ENCODE results near the gene SLC5A11. TPM values are rescaled to one million over a fixed set of nuclear protein-coding genes. Genes with fewer than 3 reads are reported as not detected.

The SLC5A11 gene
- total RNA-seq, 1 experiment from 2014 or later: 0.51 TPM

DNA sequence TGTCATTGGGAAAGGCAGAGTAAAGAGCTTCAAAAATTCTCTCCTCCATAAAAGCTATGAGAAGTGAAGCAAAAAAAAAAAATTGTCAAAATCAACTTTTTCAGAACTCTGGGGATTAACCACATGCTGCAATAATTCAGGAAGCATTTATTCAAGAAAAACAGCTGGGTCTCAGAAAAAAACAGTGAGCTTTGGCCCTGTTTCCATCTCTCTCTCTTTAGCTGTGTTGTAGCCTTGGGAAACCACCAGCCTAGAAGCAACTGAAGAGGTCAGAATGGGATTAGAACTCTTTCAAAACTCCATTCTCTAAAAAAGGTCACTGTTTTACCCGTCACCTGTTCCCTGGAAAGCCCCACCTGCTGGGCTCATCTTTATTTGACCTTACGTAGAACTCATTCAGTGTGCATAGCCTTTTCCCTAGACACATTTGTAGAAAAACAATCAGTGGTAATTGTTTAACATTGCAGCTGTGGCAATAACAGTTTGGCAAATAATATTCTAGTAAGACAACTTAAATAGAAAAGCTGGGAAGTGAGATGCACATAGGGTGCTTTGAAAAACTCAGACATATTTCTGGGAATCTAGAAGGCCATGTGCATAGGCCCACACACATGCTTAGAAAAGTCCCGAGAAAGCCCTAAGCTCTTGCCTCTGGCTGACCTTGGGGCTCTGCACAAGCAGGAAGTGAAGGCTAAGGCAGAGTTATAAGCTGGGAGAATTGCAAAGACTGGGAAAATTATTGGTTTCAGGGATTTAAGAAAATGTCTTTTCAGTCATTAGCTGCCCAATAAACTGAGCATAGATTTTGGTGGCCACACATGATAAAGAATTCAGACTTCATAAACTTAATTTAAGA, 18.0 kb downstream of the SLC5A11 start:
- ATAC-seq: no peak
- H3K27ac ChIP-seq (ENCODE audit: low read length): no peak overlapping the region
- no peak for DNase-seq
- no peaks in the 10 kb centered on the region for H3K79me2 ChIP-seq (ENCODE audit: low read length)
- no peaks in the 10 kb centered on the region for H3K4me1 ChIP-seq (ENCODE audit: insufficient read depth, low read length)
- ChIA-PET CTCF (no interaction called here), POLR2A (ENCODE audit: unreplicated experiment) (no interaction called here)
- H3K27me3 ChIP-seq (ENCODE audit: low read length): no peaks in the 10 kb centered on the region
- no peak overlapping the region for H3K4me3 ChIP-seq (ENCODE audit: low read length)
- H3K9ac ChIP-seq (ENCODE audit: low read length): no peak overlapping the region
- no peaks in the 10 kb centered on the region for H3K9me3 ChIP-seq (ENCODE audit: low read length)
- no peak for TF ChIP-seq EZH2 (IDR thresholded peaks at IDR 0.05; ENCODE audit: low read length, unreplicated experiment)
- TF ChIP-seq EZH2phosphoT487 (IDR thresholded peaks at IDR 0.05; ENCODE audit: borderline replicate concordance, low read length): no peak
- TF ChIP-seq, protein P1, sequence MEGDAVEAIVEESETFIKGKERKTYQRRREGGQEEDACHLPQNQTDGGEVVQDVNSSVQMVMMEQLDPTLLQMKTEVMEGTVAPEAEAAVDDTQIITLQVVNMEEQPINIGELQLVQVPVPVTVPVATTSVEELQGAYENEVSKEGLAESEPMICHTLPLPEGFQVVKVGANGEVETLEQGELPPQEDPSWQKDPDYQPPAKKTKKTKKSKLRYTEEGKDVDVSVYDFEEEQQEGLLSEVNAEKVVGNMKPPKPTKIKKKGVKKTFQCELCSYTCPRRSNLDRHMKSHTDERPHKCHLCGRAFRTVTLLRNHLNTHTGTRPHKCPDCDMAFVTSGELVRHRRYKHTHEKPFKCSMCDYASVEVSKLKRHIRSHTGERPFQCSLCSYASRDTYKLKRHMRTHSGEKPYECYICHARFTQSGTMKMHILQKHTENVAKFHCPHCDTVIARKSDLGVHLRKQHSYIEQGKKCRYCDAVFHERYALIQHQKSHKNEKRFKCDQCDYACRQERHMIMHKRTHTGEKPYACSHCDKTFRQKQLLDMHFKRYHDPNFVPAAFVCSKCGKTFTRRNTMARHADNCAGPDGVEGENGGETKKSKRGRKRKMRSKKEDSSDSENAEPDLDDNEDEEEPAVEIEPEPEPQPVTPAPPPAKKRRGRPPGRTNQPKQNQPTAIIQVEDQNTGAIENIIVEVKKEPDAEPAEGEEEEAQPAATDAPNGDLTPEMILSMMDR (conservative IDR thresholded peaks at IDR 0.05; ENCODE audit: low read depth, low read length): no peak
- no peaks in the 10 kb centered on the region for H3K36me3 ChIP-seq (ENCODE audit: low read depth, low read length)
- no peak overlapping the region for H2AFZ ChIP-seq (ENCODE audit: low read length)
- H4K20me1 ChIP-seq (ENCODE audit: low read length): no peaks in the 10 kb centered on the region
- H3K4me2 ChIP-seq (ENCODE audit: low read length): no peak overlapping the region
- H3K9me2 ChIP-seq (replicated peaks; ENCODE audit: low read length): no peaks in the 10 kb centered on the region
- intact Hi-C loops (cut with micrococcal nuclease): no loop called here
- H3F3A ChIP-seq (ENCODE audit: low read length, unreplicated experiment): no peaks in the 10 kb centered on the region
- no TSS peak for BruUV-seq (replicated peaks)

DNA sequence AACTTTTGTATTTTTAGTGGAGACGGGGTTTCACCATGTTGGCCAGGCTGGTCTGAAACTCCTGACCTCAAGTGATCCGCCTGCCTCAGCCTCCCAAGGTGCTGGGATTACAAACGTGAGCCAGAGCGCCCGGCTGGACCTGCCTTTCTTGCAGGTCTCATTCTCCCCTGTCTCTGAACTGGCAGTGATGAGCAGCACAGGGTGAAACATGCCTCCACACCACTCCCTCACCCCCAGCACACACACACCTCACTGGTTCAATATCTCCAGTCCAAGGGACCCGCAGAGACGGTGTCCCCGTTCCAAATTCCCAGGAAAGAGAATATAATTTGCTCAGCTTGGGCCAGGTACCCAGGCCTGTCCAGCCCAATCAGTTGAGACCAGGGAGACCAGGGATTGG, 23.3 kb downstream of the SLC5A11 start:
- no peak overlapping the region for H2AFZ ChIP-seq (ENCODE audit: low read length)
- POLR2A ChIA-PET (ENCODE audit: unreplicated experiment): no interaction called here
- no peaks in the 10 kb centered on the region for H3K9me2 ChIP-seq (replicated peaks; ENCODE audit: low read length)
- no peaks in the 10 kb centered on the region for H3K4me1 ChIP-seq (ENCODE audit: insufficient read depth, low read length)
- BruUV-seq (replicated peaks): no TSS peak
- H3K9me3 ChIP-seq (ENCODE audit: low read length): no peaks in the 10 kb centered on the region
- no peak overlapping the region for H3K4me2 ChIP-seq (ENCODE audit: low read length)
- CTCF ChIA-PET: no interaction called here
- H3K36me3 ChIP-seq (ENCODE audit: low read depth, low read length): no peaks in the 10 kb centered on the region
- H3K4me3 ChIP-seq (ENCODE audit: low read length): no peak overlapping the region
- TF ChIP-seq EZH2phosphoT487 (IDR thresholded peaks at IDR 0.05; ENCODE audit: borderline replicate concordance, low read length): no peak
- TF ChIP-seq, protein P1 (conservative IDR thresholded peaks at IDR 0.05; ENCODE audit: low read depth, low read length): no peak
- no peak for TF ChIP-seq EZH2 (IDR thresholded peaks at IDR 0.05; ENCODE audit: low read length, unreplicated experiment)
- DNase-seq (no peak), ATAC-seq (no peak)
- H4K20me1 ChIP-seq (ENCODE audit: low read length): no peaks in the 10 kb centered on the region
- H3K9ac ChIP-seq (ENCODE audit: low read length): no peak overlapping the region
- no peaks in the 10 kb centered on the region for H3F3A ChIP-seq (ENCODE audit: low read length, unreplicated experiment)
- H3K27me3 ChIP-seq (ENCODE audit: low read length): no peaks in the 10 kb centered on the region
- H3K27ac ChIP-seq (ENCODE audit: low read length): no peak overlapping the region
- H3K79me2 ChIP-seq (ENCODE audit: low read length): no peaks in the 10 kb centered on the region
- intact Hi-C loops (cut with micrococcal nuclease): no loop called here

DNA sequence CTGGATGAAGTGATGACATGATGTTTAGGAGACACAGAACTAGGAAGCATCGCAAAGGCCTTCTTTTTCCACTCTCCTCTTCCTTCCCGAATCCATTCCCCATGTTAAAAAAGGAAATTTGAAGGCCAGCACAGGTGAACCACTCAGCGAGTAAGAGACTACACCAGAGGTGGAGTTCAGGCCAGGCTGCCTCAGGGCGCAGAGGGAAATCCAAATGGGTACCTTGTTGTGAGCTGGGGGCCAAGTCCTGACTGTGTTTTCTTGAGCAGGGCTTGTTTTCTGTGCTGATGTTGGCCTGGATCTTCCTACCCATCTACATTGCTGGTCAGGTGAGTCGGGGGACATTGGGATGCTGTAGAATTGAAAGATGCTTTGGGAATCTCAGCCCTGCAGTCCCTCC, 26.1 kb downstream of the SLC5A11 start:
- Histone ChIP-seq H3F3A (ENCODE audit: low read length, unreplicated experiment) (no peaks in the 10 kb centered on the region), H3K4me2 (ENCODE audit: low read length) (no peak overlapping the region), H3K4me3 (ENCODE audit: low read length) (no peak overlapping the region), H3K36me3 (ENCODE audit: low read depth, low read length) (no peaks in the 10 kb centered on the region), H4K20me1 (ENCODE audit: low read length) (no peaks in the 10 kb centered on the region), H3K9me2 (replicated peaks; ENCODE audit: low read length) (no peaks in the 10 kb centered on the region), H3K9ac (ENCODE audit: low read length) (no peak overlapping the region), H3K79me2 (ENCODE audit: low read length) (no peaks in the 10 kb centered on the region), H3K4me1 (ENCODE audit: insufficient read depth, low read length) (no peaks in the 10 kb centered on the region), H2AFZ (ENCODE audit: low read length) (no peak overlapping the region), H3K27ac (ENCODE audit: low read length) (no peak overlapping the region), H3K27me3 (ENCODE audit: low read length) (no peaks in the 10 kb centered on the region), H3K9me3 (ENCODE audit: low read length) (no peaks in the 10 kb centered on the region)
- ChIA-PET CTCF (no interaction called here), POLR2A (ENCODE audit: unreplicated experiment) (no interaction called here)
- intact Hi-C loops (cut with micrococcal nuclease): no loop called here
- no peak for ATAC-seq
- no peak for DNase-seq
- TF ChIP-seq EZH2 (IDR thresholded peaks at IDR 0.05; ENCODE audit: low read length, unreplicated experiment) (no peak), EZH2phosphoT487 (IDR thresholded peaks at IDR 0.05; ENCODE audit: borderline replicate concordance, low read length) (no peak)
- TF ChIP-seq, protein P1 (conservative IDR thresholded peaks at IDR 0.05; ENCODE audit: low read depth, low read length): no peak
- no TSS peak for BruUV-seq (replicated peaks)
